Fibroblast of villous mesenchyme (primary cell): ENCODE results near the gene MTCL3.
A peak's percentile ranks its signal among the peaks of the same experiment; 100 is the strongest.

Experiments used
- DNase-seq: peaks from one replicate; pipeline ENCODE4 v3.0.0-alpha.2; 2010; ENCODE audit warnings: low read depth
- H3K4me3 ChIP-seq: 2 replicates; pipeline ENCODE4 v1.5.1; 2011; ENCODE audit warnings: low read depth, mild to moderate bottlenecking, low read length
- TF ChIP-seq, protein P1 (sequence below): IDR thresholded peaks from 2 replicates; pipeline ENCODE4 v1.5.1; 2012; ENCODE audit warnings: low read depth, mild to moderate bottlenecking, low read length; ENCODE audit not compliant: insufficient read depth

Gene MTCL3

DNA sequence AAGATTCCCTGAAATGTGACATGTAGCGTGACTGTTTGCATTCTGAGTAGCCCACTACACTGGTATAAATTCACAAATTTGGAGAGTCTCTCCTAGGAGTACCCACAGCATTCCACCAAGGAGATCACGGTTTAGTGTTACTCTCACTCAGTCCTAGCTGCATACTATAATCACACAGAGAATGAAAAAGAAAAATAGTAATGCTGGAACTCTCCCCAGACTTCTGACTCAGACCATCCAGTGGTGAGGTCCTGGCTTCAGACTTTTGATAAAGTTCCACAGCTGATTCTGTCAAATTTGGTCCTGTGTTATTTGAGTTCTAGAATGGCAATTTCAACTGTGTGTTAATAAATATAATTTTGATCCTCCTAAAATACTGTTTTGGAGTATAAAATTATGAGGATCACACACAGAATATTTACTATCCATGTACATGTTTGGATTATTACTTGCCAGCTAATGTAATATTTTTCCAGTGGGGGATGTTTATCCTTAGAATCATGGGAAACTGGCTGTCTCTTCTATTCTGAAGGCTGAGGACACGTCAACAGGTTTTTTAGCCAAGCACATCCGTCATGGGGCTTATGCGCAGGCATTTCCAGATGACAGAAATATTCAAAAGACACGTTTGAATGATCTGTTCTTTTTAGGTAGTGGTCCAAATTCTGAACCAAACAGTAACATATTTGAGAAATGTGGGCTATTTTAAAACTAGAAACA, 54.8 kb downstream of the MTCL3 start:
- TF ChIP-seq, protein P1, sequence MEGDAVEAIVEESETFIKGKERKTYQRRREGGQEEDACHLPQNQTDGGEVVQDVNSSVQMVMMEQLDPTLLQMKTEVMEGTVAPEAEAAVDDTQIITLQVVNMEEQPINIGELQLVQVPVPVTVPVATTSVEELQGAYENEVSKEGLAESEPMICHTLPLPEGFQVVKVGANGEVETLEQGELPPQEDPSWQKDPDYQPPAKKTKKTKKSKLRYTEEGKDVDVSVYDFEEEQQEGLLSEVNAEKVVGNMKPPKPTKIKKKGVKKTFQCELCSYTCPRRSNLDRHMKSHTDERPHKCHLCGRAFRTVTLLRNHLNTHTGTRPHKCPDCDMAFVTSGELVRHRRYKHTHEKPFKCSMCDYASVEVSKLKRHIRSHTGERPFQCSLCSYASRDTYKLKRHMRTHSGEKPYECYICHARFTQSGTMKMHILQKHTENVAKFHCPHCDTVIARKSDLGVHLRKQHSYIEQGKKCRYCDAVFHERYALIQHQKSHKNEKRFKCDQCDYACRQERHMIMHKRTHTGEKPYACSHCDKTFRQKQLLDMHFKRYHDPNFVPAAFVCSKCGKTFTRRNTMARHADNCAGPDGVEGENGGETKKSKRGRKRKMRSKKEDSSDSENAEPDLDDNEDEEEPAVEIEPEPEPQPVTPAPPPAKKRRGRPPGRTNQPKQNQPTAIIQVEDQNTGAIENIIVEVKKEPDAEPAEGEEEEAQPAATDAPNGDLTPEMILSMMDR: no peak
- peak; percentile 36 for DNase-seq
- H3K4me3 ChIP-seq: no peak overlapping the region

DNA sequence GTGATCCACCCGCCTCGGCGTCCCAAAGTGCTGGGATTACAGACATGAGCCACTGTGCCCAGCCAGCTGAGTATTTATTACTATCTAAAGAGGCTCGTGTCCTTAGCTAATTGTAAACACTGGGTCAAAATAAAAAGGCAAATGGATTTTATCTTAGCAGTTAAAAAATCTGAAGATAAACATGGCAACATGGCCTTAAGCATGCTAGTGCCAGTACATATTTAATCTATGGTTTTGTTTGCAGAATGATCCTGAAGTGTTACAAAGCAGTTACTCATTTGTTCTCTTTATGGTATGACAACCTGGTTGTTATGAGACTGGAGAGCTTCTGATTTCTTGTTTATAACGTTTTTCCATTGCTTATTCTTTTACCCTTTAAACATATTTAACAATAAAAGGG, 56.1 kb downstream of the MTCL3 start:
- TF ChIP-seq, protein P1: no peak
- DNase-seq: no peak
- no peak overlapping the region for H3K4me3 ChIP-seq

- no peak overlapping the region for H3K4me3 ChIP-seq
- TF ChIP-seq, protein P1: no peak
- no peak for DNase-seq
Observed at GRCh38 chr6:127462376-127462775, 56.8 kb downstream of the MTCL3 start.

GRCh38 chr6:127460465-127460864, 58.7 kb downstream of the MTCL3 start:
- DNase-seq: no peak
- TF ChIP-seq, protein P1: no peak
- H3K4me3 ChIP-seq: no peak overlapping the region

- TF ChIP-seq, protein P1: no peak
- peak; percentile 87 for DNase-seq
- H3K4me3 ChIP-seq: peak within 1 kb of the TSS; percentile 14
Observed at GRCh38 chr6:127459231-127459641, 59.9 kb downstream of the MTCL3 start, which contains the start of gene KIAA0408. KIAA0408 (minus strand) TSS chr6:127459389; CDS start chr6:127453981, 5,408 bp downstream.

DNA sequence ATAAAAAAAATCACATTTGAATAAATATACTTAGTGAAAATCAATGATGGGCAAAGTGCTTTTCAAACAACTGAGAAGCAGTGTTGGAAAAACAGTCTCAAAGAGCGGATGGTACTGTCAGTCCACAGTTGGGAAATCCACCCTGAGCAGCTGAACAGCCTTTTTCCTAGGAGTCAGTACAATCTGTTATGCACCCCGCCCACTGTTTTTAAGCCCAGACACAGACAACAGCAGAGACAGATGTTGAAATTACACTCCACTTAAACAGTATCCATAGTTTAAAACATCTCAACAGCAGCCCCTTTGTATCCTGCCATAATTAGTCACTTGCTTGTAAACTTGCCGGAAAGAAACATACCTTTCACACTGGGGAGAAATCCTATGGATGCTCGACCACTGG, 60.3 kb downstream of the MTCL3 start:
- TF ChIP-seq, protein P1: no peak
- DNase-seq: peak; percentile 73
- peak overlapping the region; percentile 14 for H3K4me3 ChIP-seq

DNA sequence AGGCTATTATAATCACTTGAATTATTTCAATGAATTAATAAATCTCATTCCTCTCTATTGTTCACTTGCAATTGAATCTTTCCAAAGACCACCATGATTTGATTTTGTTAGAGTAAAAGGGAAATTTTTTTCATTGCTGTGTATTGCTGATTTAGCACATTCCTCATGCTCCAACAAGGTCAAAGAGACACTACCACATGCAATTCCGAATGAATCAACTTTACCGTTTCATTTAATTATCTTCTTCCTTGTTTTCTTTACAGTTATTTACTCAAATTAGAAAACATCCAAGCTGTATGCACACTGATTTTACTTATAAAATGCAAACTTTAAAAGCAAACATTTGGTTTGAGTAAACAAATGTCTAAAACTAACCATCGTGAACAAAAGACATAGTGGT, 60.9 kb downstream of the MTCL3 start:
- H3K4me3 ChIP-seq: no peak overlapping the region
- TF ChIP-seq, protein P1: no peak
- no peak for DNase-seq
